GM18861 (cell line): Measurements from ENCODE around the gene TOMM20.
"Not testable (repeated sequence)": the region's sequence is repeated elsewhere in the genome, so short reads cannot be mapped to it uniquely, and the experiment has no call there.

Source experiments
- ATAC-seq: cut with Tn5 transposase; IDR thresholded peaks from one replicate; pipeline ENCODE4 v1.9.1; 2021; ENCODE audit not compliant: unreplicated experiment

The TOMM20 gene

GRCh38 chr1:235128456-235129328 is at the start of gene TOMM20:
Gene TOMM20 (minus strand): TSS chr1:235128837. CDS start chr1:235128715, 122 bp downstream.
- ATAC-seq: peak; percentile 93

DNA sequence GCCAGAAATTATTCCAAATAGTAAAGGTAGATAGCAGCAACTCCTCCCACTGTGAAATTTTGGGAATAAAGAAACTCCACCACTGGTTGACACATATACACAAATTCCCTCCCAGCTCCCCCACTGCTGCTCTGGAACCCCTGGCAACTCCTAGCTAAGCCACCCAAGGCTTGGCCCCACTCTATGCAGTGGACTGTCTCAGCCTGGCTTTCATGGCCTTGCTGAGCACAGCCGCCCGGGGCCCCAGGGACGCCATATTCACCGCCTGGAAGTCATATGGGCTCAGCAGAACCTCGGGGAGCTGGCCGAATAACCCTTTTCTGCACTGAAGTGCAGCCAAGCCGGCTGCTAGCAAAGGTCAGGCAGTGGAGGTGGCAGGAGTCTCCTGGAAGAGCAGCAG is 47.8 kb upstream of the TOMM20 start:
- no peak for ATAC-seq

DNA sequence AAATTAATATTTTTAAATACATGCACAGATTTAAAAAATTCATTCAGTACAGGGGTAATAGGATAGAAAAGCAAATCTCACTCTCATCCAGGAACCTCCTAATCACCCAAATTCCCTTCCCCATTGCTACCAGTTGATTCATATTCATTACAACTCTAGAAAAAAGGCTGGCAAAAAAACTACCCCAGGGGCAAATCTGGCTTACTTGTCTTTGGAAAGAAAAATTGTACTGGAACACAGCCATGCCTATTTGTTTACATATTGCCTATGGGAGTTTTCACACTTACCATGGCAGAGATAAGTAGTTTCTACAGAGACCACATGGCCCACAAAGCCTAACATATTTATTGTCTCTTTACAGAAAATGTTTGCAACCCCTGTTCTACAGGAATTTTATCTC is 41.3 kb upstream of the TOMM20 start:
- no peak for ATAC-seq

DNA sequence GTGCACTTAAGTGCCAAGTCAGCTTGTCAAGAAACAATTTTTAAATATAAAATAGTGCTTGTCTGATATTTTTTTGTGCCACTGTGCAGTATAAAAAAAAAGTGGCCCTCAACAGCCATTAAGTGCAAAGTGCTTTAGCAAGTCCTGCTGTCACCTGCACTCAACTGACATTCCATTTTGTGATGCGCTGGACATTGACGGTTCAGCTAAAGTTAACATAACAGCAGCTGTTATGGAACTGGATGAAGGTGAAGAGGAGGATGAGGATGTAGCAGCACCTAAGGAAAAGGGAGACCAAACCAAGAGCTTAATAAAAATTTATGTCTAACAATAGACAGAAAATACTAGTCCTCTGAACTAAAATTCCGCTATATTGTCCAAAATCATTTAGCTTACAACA is 39.7 kb upstream of the TOMM20 start:
- ATAC-seq: no peak

GRCh38 chr1:235161685-235162327 is 33.2 kb upstream of the TOMM20 start:
- ATAC-seq: no peak

DNA sequence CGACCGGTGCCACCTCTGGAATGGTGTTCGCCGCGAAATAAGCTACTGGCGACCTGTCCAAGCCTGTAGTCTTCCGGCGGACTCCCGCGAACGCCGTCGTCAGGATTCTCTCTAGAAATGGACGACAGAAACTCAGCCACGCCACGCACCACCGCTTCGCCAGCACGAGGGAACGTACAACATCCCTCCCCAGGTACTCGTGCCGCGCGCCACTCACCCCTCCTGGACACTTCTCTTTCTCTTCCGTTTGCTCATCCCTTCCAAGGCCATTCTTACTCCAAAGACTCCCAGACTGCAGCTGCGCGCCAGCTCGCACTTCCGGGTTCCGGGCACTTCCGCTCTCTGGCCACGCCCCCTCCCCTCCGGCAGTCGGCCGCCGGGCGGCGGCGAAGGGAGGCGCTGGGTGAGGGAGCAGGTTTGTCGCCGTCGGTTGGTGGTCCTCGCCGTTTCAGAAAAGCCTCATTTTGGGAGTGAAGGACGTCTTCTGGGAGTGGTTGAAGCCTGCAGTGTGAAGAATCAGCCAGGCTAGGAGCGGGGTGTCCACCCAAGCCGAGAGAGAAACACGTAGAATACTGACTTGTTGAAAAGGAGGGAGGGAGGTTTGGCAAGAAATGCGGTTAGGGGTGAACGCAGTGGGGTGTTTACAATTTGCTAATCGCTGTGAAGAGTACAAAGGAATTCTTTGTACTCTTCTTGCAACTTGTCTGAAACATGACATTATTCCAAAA is 32.5 kb upstream of the TOMM20 start, which contains the start of gene RBM34:
Gene RBM34 (minus strand): TSS at position 294 of the 728 bp plus-strand sequence. CDS start 24 bp downstream, at position 270.
- peak; percentile 77 for ATAC-seq

GRCh38 chr1:235160383-235160956 is 31.8 kb upstream of the TOMM20 start:
- peak; percentile 27 for ATAC-seq

GRCh38 chr1:235159930-235160329 is 31.3 kb upstream of the TOMM20 start:
- ATAC-seq: not testable (repeated sequence)

GRCh38 chr1:235159284-235159683 is 30.6 kb upstream of the TOMM20 start:
- not testable (repeated sequence) for ATAC-seq

DNA sequence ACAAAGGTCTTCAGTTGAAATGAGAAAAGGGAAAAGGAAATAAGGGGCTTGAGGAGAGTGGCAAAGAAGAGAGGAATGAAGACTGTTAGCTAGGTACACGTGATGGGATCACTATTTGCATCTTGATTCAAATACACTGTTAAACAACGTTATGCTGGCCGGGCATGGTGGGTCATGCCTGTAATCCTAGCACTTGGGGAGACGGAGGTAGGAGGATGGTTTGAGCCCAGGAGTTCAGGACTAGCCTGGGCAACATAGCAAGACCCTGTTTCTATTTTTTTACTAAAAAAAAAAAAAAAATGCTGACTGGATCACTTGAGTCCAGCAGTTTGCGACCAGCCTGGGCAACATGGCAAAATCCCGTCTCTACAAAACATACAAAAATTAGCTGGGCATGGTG is 30.0 kb upstream of the TOMM20 start:
- no peak for ATAC-seq

- ATAC-seq: no peak
Observed at GRCh38 chr1:235157150-235157549, 28.5 kb upstream of the TOMM20 start.

DNA sequence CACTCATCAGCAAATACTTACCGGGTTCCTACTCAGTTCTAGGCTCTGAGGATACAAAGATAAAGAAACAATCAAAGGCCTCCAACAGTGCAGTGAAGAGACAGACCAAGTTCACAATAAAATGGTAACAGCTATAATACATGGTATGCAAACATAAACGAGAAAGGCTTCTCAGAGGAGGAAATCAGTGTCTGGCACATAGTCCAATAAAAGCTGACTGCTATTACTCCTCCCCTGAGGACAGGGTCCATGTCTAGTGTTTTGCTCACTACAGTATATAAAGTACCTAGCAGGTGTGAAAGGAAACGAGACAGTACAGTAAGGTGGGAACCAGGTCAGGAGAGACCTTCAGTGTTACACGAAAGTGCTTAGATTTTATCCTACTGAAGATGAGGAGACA is 28.1 kb upstream of the TOMM20 start:
- no peak for ATAC-seq

GRCh38 chr1:235156265-235156664 is 27.6 kb upstream of the TOMM20 start:
- ATAC-seq: no peak

DNA sequence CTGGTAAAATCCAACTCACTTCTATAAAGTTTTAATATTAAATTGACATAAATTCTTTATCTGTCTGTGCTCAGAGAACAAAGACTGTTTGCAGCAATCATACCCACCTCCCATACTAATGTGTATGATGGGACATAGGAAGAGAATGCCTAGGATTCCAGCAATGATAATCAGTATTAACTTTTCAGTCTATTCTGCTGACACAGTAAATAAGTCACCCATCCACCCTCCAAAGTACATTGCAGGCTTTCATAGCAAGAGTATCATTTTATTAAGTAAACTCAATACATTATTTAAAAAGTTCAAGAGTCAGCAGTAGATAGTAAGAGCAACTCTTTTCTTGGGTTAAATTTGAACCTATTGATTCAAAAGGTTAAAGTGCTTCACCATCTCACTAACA is 23.6 kb upstream of the TOMM20 start:
- no peak for ATAC-seq

DNA sequence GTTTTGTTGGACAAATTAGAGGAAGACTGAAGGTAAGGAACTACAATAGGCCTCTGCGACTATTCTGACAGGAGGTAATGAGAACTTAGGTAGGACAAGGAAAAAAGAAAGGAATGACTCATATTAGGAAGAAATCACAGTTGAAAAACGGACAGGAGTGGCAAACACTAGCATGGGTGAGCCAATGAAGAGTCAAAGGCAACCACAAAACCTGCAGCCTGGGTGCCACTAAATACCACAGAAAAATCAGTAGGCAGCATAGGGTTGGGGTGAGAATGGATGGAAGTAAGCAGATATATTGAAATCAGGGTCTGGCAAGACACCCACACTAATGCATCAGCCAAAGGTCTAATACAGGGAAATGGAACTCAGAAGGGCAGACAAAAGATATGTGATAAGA is 22.4 kb upstream of the TOMM20 start:
- ATAC-seq: no peak

DNA sequence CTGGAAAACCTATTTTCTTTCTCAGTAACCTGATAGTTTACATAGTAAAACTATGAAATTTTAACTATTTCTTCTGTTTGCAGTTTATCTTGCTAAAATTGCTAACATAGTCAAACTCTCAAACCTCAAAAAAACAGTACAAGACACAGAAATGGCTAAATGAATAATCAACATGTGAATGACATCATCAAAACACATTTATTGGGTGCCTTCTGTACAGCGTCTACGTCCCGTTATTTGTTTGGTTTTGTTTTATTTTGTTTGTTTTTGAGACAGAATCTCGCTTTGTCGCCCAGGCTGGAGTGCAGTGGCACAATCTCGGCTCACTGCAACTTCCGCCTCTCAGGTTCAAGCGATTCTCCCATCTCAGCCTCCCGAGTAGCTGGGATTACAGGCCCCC is 21.2 kb upstream of the TOMM20 start:
- no peak for ATAC-seq

- no peak for ATAC-seq
Observed at GRCh38 chr1:235147269-235147668, 18.6 kb upstream of the TOMM20 start.

GRCh38 chr1:235145639-235146038 is 17.0 kb upstream of the TOMM20 start:
- ATAC-seq: no peak

- no peak for ATAC-seq
Observed at GRCh38 chr1:235142991-235143390, 14.4 kb upstream of the TOMM20 start.

DNA sequence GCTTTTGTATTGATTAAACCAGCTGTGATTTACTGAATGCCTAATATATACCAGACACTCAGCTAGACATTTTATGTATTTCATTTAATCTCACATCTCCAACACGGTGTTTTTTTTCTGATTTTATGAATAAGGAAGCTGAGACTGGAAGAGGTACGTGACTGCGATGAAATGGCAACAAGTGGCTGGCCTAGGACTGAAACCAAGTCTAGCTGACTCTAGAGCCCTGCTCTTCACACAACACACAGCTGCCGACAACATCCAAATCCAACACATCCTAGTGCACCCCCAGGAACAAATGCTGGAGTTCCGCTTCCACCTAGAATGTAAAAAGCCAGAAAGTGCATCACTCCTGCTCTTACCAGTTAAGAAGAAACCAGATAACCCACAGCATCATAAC is 10.7 kb upstream of the TOMM20 start:
- no peak for ATAC-seq

DNA sequence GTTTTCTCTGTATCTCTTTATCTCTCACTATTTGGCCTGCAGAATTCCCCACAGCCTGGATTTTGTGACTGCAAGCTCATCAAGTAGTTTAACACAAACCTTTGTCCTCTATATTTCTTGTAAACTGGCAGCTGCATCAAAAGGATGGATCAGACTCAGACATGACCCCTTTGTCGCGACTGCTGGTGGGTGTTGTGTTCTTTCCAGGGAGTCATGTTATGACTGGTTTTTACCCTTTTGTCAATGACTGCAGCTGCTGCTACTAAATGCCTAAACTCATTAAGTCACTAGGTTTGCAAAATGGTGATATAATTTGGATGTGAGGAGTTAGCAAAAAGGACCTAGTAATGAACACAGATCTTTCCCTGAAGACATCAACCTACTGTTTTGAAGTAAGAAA is 10.2 kb upstream of the TOMM20 start:
- ATAC-seq: no peak
